ENCODE results near the gene GPR84.

- TF ChIP-seq POLR2A (IDR thresholded peaks at IDR 0.05): no peak
- TF ChIP-seq CTCF (IDR thresholded peaks at IDR 0.05): no peak
Measured at GRCh38 chr12:54377797-54378515, 13.7 kb upstream of the GPR84 start.
